SK-N-SH treated with all-trans-retinoic acid at 6 μM for 48 hours (cell line): Measurements from ENCODE around the gene CARD10.
"Not testable (repeated sequence)": the region's sequence is repeated elsewhere in the genome, so short reads cannot be mapped to it uniquely, and the experiment has no call there.

Experiments used
- ISL1 ChIP-seq: fragments of 250-450 bp; sonication (Bioruptor Pico); IDR thresholded peaks from 2 replicates; pipeline ENCODE4 v2.1.2; 2022; ENCODE audit warnings: mild to moderate bottlenecking, moderate library complexity
- PPARA ChIP-seq: fragments of 250-450 bp; sonication (Bioruptor Pico); IDR thresholded peaks from 2 replicates; pipeline ENCODE4 v1.5.0; 2020; ENCODE audit warnings: mild to moderate bottlenecking, borderline replicate concordance
- ZFP30 ChIP-seq: fragments of 450-650 bp; formaldehyde crosslinking; IDR thresholded peaks from 2 replicates; pipeline ENCODE4 v1.5.0; 2022; ENCODE audit warnings: mild to moderate bottlenecking, moderate library complexity
- ZNF8 ChIP-seq: fragments of 450-650 bp; formaldehyde crosslinking; IDR thresholded peaks from 2 replicates; pipeline ENCODE4 v1.5.0; 2020; ENCODE audit warnings: mild to moderate bottlenecking, moderate library complexity
- TF ChIP-seq, protein P1 (sequence below): fragments of 250-450 bp; sonication (Bioruptor Pico); IDR thresholded peaks from 2 replicates; pipeline ENCODE4 v1.5.1; 2020; ENCODE audit warnings: low read depth, mild to moderate bottlenecking, moderate library complexity
- TF ChIP-seq, protein P2 (sequence below): fragments of 250-450 bp; sonication (Bioruptor Pico); IDR thresholded peaks from 2 replicates; pipeline ENCODE4 v1.8.0; 2020; ENCODE audit warnings: mild to moderate bottlenecking, moderate library complexity, borderline replicate concordance
- TF ChIP-seq, protein P3 (sequence below): fragments of 250-450 bp; sonication (Bioruptor Pico); IDR thresholded peaks from 2 replicates; pipeline ENCODE4 v1.8.0; 2021; ENCODE audit warnings: low read depth, mild to moderate bottlenecking, moderate library complexity, borderline replicate concordance

DNA sequence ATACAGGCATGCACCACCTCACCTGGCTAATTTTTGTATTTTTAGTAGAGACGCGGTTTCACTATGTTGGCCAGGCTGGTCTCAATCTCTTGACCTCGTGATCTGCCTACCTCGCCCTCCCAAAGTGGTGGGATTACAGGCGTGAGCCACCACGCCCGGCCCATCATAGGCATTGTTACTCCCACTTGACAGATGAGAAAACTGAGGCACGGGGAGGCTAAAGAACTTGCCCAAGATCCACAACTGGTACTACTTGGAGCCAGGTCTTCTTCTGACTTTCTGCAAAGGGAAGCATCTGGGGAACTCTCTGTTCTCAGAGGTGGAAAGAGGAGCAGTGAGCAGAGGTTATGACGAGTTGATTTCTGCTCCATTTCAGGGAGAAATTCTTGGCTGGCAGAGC is 31.7 kb upstream of the CARD10 start:
- TF ChIP-seq ISL1 (CRISPR knock-in tag); ZFP30 (CRISPR knock-in tag); PPARA; ZNF8 (CRISPR knock-in tag): not testable (repeated sequence)
- TF ChIP-seq, protein P1, sequence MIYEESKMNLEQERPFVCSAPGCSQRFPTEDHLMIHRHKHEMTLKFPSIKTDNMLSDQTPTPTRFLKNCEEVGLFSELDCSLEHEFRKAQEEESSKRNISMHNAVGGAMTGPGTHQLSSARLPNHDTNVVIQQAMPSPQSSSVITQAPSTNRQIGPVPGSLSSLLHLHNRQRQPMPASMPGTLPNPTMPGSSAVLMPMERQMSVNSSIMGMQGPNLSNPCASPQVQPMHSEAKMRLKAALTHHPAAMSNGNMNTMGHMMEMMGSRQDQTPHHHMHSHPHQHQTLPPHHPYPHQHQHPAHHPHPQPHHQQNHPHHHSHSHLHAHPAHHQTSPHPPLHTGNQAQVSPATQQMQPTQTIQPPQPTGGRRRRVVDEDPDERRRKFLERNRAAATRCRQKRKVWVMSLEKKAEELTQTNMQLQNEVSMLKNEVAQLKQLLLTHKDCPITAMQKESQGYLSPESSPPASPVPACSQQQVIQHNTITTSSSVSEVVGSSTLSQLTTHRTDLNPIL (CRISPR knock-in tag), result not testable (repeated sequence)
- TF ChIP-seq, protein P2, sequence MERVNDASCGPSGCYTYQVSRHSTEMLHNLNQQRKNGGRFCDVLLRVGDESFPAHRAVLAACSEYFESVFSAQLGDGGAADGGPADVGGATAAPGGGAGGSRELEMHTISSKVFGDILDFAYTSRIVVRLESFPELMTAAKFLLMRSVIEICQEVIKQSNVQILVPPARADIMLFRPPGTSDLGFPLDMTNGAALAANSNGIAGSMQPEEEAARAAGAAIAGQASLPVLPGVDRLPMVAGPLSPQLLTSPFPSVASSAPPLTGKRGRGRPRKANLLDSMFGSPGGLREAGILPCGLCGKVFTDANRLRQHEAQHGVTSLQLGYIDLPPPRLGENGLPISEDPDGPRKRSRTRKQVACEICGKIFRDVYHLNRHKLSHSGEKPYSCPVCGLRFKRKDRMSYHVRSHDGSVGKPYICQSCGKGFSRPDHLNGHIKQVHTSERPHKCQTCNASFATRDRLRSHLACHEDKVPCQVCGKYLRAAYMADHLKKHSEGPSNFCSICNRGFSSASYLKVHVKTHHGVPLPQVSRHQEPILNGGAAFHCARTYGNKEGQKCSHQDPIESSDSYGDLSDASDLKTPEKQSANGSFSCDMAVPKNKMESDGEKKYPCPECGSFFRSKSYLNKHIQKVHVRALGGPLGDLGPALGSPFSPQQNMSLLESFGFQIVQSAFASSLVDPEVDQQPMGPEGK (CRISPR knock-in tag), result not testable (repeated sequence)
- TF ChIP-seq, protein P3, sequence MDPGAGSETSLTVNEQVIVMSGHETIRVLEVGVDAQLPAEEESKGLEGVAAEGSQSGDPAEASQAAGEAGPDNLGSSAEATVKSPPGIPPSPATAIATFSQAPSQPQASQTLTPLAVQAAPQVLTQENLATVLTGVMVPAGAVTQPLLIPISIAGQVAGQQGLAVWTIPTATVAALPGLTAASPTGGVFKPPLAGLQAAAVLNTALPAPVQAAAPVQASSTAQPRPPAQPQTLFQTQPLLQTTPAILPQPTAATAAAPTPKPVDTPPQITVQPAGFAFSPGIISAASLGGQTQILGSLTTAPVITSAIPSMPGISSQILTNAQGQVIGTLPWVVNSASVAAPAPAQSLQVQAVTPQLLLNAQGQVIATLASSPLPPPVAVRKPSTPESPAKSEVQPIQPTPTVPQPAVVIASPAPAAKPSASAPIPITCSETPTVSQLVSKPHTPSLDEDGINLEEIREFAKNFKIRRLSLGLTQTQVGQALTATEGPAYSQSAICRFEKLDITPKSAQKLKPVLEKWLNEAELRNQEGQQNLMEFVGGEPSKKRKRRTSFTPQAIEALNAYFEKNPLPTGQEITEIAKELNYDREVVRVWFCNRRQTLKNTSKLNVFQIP, result not testable (repeated sequence)
